Vagina (tissue), 2 donors: ENCODE measurements around the gene LRRC37B.
"Not testable (repeated sequence)": the region's sequence is repeated elsewhere in the genome, so short reads cannot be mapped to it uniquely, and the experiment has no call there.

ENCODE experiments used
- POLR2A ChIP-seq, 2 donors: fragments of 450-650 bp; IDR thresholded peaks; one replicate each; pipeline ENCODE4 v1.6.1; 2017; ENCODE audit warnings: antibody characterized with exemption in 2 of 2, mild to moderate bottlenecking in 2 of 2, moderate library complexity in 2 of 2
- POLR2AphosphoS5 ChIP-seq, 2 donors: sonication (generic); formaldehyde crosslinking; IDR thresholded peaks; one replicate each; pipeline ENCODE4 v1.9.0; 2017; ENCODE audit warnings: antibody characterized with exemption in 2 of 2, mild to moderate bottlenecking in 2 of 2, low read depth in 1 of 2; ENCODE audit not compliant: insufficient read depth in 1 of 2
- TF ChIP-seq, protein P1 (sequence below), 3 experiments: fragments of 450-650 bp in 2 of 3; fragments of 200-600 bp in 1 of 3; sonication (generic) in 1 of 3; IDR thresholded peaks; one replicate each; pipeline ENCODE4 v1.5.1; 2017 to 2019; ENCODE audit warnings: antibody characterized with exemption in 3 of 3, mild to moderate bottlenecking in 2 of 3, moderate library complexity in 2 of 3

DNA sequence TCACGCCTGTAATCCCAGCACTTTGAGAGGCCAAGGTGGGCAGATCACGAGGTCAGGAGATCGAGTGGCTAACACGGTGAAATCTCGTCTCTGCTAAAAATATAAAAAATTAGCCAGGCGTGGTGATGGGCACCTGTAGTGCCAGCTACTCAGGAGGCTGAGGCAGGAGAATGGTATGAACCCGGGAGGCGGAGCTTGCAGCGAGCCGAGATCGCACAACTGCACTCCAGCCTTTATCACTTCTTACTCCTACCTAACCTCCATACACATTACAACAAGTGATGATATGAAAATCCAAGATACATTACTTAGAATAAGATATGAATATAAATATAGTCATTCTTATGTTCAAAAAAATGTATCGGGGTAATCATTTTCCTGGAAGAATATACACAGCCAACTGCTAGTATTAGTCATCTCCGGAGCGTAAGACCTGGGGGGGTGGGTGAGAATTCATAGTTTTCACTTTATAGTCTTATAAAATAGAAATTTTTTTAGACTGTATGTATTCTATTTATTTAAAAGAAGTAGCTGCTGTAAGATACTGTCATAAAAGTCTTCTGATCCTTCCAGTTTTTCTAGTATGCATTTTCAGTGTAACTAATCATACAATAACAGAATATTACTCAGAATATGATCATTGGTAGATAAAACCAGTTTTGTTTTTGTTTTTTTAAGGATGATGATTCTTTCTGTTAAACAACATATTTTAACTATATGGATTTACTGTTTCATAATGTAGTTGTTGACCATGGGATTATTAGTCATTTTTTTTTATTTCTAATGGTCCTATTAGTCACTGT lies 32.7 kb upstream of the LRRC37B start:
- TF ChIP-seq POLR2AphosphoS5 (IDR thresholded peaks at IDR 0.05; ENCODE audit: insufficient read depth in 1 of 2, low read depth in 1 of 2); POLR2A (IDR thresholded peaks at IDR 0.05): not testable (repeated sequence)
- TF ChIP-seq, protein P1, sequence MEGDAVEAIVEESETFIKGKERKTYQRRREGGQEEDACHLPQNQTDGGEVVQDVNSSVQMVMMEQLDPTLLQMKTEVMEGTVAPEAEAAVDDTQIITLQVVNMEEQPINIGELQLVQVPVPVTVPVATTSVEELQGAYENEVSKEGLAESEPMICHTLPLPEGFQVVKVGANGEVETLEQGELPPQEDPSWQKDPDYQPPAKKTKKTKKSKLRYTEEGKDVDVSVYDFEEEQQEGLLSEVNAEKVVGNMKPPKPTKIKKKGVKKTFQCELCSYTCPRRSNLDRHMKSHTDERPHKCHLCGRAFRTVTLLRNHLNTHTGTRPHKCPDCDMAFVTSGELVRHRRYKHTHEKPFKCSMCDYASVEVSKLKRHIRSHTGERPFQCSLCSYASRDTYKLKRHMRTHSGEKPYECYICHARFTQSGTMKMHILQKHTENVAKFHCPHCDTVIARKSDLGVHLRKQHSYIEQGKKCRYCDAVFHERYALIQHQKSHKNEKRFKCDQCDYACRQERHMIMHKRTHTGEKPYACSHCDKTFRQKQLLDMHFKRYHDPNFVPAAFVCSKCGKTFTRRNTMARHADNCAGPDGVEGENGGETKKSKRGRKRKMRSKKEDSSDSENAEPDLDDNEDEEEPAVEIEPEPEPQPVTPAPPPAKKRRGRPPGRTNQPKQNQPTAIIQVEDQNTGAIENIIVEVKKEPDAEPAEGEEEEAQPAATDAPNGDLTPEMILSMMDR (IDR thresholded peaks at IDR 0.05), result not testable (repeated sequence)
